ENCODE data around the gene CTAG2.

The CTAG2 gene

GRCh38 chrX:154661170-154661569, 7.8 kb upstream of the CTAG2 start:
- DNase-seq (ENCODE audit: low read depth), result no peak
- no peak for TF ChIP-seq CTCF (conservative IDR thresholded peaks at IDR 0.05; ENCODE audit: low read length)
- H3K4me3 ChIP-seq (ENCODE audit: low read length), result no peak overlapping the region

GRCh38 chrX:154660541-154660940, 7.2 kb upstream of the CTAG2 start:
- TF ChIP-seq CTCF (conservative IDR thresholded peaks at IDR 0.05; ENCODE audit: low read length), result no peak
- no peak overlapping the region for H3K4me3 ChIP-seq (ENCODE audit: low read length)
- DNase-seq (ENCODE audit: low read depth), result no peak

- no peak overlapping the region for H3K4me3 ChIP-seq (ENCODE audit: low read length)
- no peak for DNase-seq (ENCODE audit: low read depth)
- no peak for TF ChIP-seq CTCF (conservative IDR thresholded peaks at IDR 0.05; ENCODE audit: low read length)
Measured at GRCh38 chrX:154658957-154659356, 5.6 kb upstream of the CTAG2 start.

- no peak for TF ChIP-seq CTCF (conservative IDR thresholded peaks at IDR 0.05; ENCODE audit: low read length)
- DNase-seq (ENCODE audit: low read depth), result no peak
- H3K4me3 ChIP-seq (ENCODE audit: low read length), result no peak overlapping the region
Measured at GRCh38 chrX:154658187-154658586, 4.8 kb upstream of the CTAG2 start.

GRCh38 chrX:154657226-154657805, 3.9 kb upstream of the CTAG2 start:
- TF ChIP-seq CTCF (conservative IDR thresholded peaks at IDR 0.05; ENCODE audit: low read length), result no peak
- no peak for DNase-seq (ENCODE audit: low read depth)

GRCh38 chrX:154655786-154656185, 2.4 kb upstream of the CTAG2 start:
- no peak for DNase-seq (ENCODE audit: low read depth)
- no peak overlapping the region for H3K4me3 ChIP-seq (ENCODE audit: low read length)
- TF ChIP-seq CTCF (conservative IDR thresholded peaks at IDR 0.05; ENCODE audit: low read length), result no peak

More at GRCh38 chrX:154657226-154657805, 3.9 kb upstream of the CTAG2 start:
- H3K4me3 ChIP-seq (ENCODE audit: low read length), result no peak overlapping the region

GRCh38 chrX:154655346-154655745, 2.0 kb upstream of the CTAG2 start:
- H3K4me3 ChIP-seq (ENCODE audit: low read length), result no peak overlapping the region
- DNase-seq (ENCODE audit: low read depth), result no peak
- no peak for TF ChIP-seq CTCF (conservative IDR thresholded peaks at IDR 0.05; ENCODE audit: low read length)
